MCF 10A (cell line): Measurements from ENCODE around the gene KIAA1755. TPM values are rescaled to one million over a fixed set of nuclear protein-coding genes. Genes with fewer than 3 reads are reported as not detected.

Experiments used
- BruUV-seq: library from RNA; stranded (reverse); fragments of 400-500 nt; replicated peaks from 2 replicates; lab custom pipeline; 2021; lab: Mats Ljungman, UMichigan
- CTCF ChIA-PET: fragments of 300-600 bp; sonication (Branson Sonifier 250); formaldehyde crosslinking; extraction: SDS; loops from one replicate; lab custom pipeline; 2021; ENCODE audit warnings: antibody characterized with exemption, inconsistent platforms; lab: Yijun Ruan, JAX
- POLR2A ChIA-PET: fragments of 300-600, 350-650 bp; sonication (Branson Sonifier 250); formaldehyde crosslinking; extraction: SDS; loops from one replicate; lab custom pipeline; 2020; ENCODE audit warnings: antibody characterized with exemption, inconsistent platforms; lab: Yijun Ruan, JAX
- DNase-seq: peaks from one replicate; pipeline ENCODE4 v3.0.0-alpha.2; 2018; ENCODE audit not compliant: unreplicated experiment
- H3K27ac Mint-ChIP-seq: one replicate; pipeline ENCODE4 v1.8.0; 2022; ENCODE audit warnings: mild to moderate bottlenecking, low read depth, mixed read lengths; ENCODE audit not compliant: unreplicated experiment
- H3K27me3 Mint-ChIP-seq: one replicate; pipeline ENCODE4 v1.8.0; 2022; ENCODE audit warnings: mixed read lengths; ENCODE audit not compliant: insufficient read depth, unreplicated experiment
- H3K36me3 Mint-ChIP-seq: one replicate; pipeline ENCODE4 v1.8.0; 2022; ENCODE audit warnings: mild to moderate bottlenecking, moderate library complexity, mixed read lengths; ENCODE audit not compliant: insufficient read depth, unreplicated experiment
- H3K4me1 Mint-ChIP-seq: one replicate; pipeline ENCODE4 v1.8.0; 2022; ENCODE audit warnings: mixed read lengths; ENCODE audit not compliant: insufficient read depth, unreplicated experiment
- H3K4me3 Mint-ChIP-seq: one replicate; pipeline ENCODE4 v1.8.0; 2022; ENCODE audit warnings: mild to moderate bottlenecking, moderate library complexity, mixed read lengths; ENCODE audit not compliant: unreplicated experiment
- H3K9me3 Mint-ChIP-seq: one replicate; pipeline ENCODE4 v1.8.0; 2022; ENCODE audit warnings: mixed read lengths; ENCODE audit not compliant: unreplicated experiment
- intact Hi-C: fragments of 100-400 bp; cut with micrococcal nuclease; formaldehyde crosslinking; loops from 2 replicates; pipeline ENCODE4 v1.14.1; 2022
- total RNA-seq: library from RNA; stranded (reverse); gene quantifications from 2 replicates; pipeline ENCODE4 v1.2.3, GENCODE V29; 2022
- TF ChIP-seq, protein P1 (sequence below): fragments of 200-600 bp; IDR thresholded peaks from one replicate; pipeline ENCODE4 v1.8.0; 2022; ENCODE audit warnings: antibody characterized with exemption, mild to moderate bottlenecking; ENCODE audit not compliant: unreplicated experiment

The KIAA1755 gene
- total RNA-seq, 1 experiment from 2014 or later, result not detected

DNA sequence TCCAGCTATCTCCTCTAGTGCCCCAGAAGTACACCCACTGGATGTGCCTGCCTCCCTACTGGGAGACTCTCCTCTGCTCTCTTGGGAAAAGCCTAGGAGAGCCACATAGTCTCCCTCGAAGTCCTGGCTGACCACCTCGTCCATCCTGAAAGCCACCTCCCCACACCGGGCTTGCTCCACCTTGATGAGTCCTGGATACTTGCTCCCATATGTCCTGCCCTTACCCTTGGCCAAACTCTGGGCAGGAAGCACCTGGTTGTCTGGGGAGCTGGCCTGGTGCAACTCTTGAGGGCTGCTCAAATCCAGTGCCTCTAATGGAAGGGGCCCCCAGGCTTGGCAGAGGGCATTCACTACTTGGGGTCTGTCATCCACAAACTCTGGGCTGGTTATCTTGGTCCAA is 19.3 kb downstream of the KIAA1755 start:
- Mint-ChIP-seq H3K27ac (no peak overlapping the region), H3K36me3 (no peaks in the 10 kb centered on the region), H3K4me3 (no peak overlapping the region), H3K27me3 (no peaks in the 10 kb centered on the region), H3K4me1 (no peaks in the 10 kb centered on the region), H3K9me3 (peaks cover 31% of the 10 kb centered on the region)
- ChIA-PET POLR2A (no interaction called here), CTCF (interaction anchor here (1.1 kb wide), 1 partner anchor 18 kb away, joined by 8 read pairs; no protein-coding TSS in a partner anchor)
- intact Hi-C loops, result no loop called here
- no TSS peak for BruUV-seq
- no peak for DNase-seq
- TF ChIP-seq, protein P1, sequence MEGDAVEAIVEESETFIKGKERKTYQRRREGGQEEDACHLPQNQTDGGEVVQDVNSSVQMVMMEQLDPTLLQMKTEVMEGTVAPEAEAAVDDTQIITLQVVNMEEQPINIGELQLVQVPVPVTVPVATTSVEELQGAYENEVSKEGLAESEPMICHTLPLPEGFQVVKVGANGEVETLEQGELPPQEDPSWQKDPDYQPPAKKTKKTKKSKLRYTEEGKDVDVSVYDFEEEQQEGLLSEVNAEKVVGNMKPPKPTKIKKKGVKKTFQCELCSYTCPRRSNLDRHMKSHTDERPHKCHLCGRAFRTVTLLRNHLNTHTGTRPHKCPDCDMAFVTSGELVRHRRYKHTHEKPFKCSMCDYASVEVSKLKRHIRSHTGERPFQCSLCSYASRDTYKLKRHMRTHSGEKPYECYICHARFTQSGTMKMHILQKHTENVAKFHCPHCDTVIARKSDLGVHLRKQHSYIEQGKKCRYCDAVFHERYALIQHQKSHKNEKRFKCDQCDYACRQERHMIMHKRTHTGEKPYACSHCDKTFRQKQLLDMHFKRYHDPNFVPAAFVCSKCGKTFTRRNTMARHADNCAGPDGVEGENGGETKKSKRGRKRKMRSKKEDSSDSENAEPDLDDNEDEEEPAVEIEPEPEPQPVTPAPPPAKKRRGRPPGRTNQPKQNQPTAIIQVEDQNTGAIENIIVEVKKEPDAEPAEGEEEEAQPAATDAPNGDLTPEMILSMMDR, result no peak

DNA sequence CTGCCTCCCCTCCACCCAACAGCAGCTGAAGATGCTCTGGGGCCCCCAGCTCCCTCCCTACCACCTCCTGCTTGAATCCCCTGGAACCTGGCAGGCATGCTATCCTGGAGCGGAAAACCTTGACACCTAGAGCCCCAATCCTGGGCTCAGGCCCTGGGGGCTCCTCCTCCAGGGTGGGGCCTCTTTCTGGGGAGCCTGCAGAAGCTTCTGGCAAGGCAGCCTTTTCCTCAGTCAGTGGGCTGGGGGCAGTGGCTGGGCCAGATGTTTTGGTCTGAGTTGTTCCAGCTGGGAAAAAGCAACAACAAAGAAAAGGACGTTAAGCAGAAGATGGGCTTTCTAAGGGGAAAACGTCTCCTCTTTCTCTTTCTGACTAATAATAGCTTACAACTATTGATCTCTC is 21.1 kb downstream of the KIAA1755 start:
- H3K9me3 Mint-ChIP-seq, result peaks cover 23% of the 10 kb centered on the region
- intact Hi-C loops, result no loop called here
- ChIA-PET POLR2A (interaction anchor here (0.6 kb wide), 1 partner anchor 186 kb away, joined by 4 read pairs; no protein-coding TSS in a partner anchor), CTCF (interaction anchor here (0.6 to 1.3 kb wide), 3 partner anchors 9 to 1921 kb away, joined by 4 to 7 read pairs (median 5); no protein-coding TSS in a partner anchor)
- TF ChIP-seq, protein P1, result no peak
- H3K27me3 Mint-ChIP-seq, result no peaks in the 10 kb centered on the region
- no TSS peak for BruUV-seq
- H3K4me1 Mint-ChIP-seq, result no peaks in the 10 kb centered on the region
- H3K27ac Mint-ChIP-seq, result no peak overlapping the region
- DNase-seq, result no peak
- no peaks in the 10 kb centered on the region for H3K36me3 Mint-ChIP-seq
- H3K4me3 Mint-ChIP-seq, result no peak overlapping the region

DNA sequence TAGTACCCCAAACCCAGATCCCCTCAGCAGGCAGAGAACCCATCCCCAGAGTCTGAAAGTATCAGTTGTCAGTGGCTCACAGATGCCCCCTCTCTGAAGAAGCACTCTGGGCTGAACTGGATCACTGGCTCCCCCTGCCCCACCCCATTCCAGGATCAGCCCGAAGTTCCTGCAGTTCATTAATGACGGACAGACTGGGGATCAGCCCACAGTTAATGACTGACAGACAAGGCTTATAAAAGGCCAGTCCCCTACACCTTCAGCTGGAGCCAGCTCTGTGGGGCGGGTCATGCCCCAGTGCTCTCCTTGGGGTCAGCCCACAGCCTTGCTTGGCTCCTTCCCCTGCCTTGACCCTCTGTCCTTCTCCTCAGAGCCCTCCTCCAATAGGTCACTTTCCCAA is 21.7 kb downstream of the KIAA1755 start:
- CTCF ChIA-PET, result interaction anchor here (1.3 kb wide), 1 partner anchor 8 kb away, joined by 4 read pairs; no protein-coding TSS in a partner anchor
- no peaks in the 10 kb centered on the region for H3K36me3 Mint-ChIP-seq
- H3K27ac Mint-ChIP-seq, result no peak overlapping the region
- H3K9me3 Mint-ChIP-seq, result peaks cover 20% of the 10 kb centered on the region
- TF ChIP-seq, protein P1, result no peak
- H3K4me3 Mint-ChIP-seq, result no peak overlapping the region
- no TSS peak for BruUV-seq
- H3K27me3 Mint-ChIP-seq, result no peaks in the 10 kb centered on the region
- H3K4me1 Mint-ChIP-seq, result no peaks in the 10 kb centered on the region
- POLR2A ChIA-PET, result no interaction called here
- intact Hi-C loops, result no loop called here
- no peak for DNase-seq

DNA sequence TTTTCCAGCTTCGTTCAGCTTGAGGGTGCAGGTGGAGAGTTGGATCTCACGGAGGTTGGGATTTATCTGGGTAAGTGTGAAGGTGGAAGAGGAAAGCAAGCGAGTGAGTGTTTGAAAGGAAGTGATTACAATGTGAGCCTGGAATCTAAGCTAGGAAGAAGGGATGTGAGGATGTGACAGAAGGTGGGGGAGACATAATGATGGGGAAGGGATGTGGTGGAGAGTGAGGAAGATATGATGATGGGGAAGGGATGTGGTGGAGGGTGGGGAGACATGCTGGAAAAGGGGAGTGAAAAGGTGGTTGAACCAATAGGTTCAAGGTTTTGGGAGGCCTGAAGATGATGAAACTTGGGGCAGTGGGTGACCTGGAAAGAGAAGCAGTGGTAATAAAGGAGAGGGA is 23.2 kb downstream of the KIAA1755 start:
- H3K36me3 Mint-ChIP-seq, result no peaks in the 10 kb centered on the region
- H3K4me1 Mint-ChIP-seq, result no peaks in the 10 kb centered on the region
- TF ChIP-seq, protein P1, result no peak
- no peaks in the 10 kb centered on the region for H3K27me3 Mint-ChIP-seq
- H3K9me3 Mint-ChIP-seq, result peaks cover 7% of the 10 kb centered on the region
- no peak overlapping the region for H3K4me3 Mint-ChIP-seq
- DNase-seq, result no peak
- ChIA-PET POLR2A (no interaction called here), CTCF (interaction anchor here (0.6 to 8.6 kb wide), 3 partner anchors 15 to 83 kb away, joined by 3 to 81 read pairs (median 3); no protein-coding TSS in a partner anchor)
- H3K27ac Mint-ChIP-seq, result no peak overlapping the region
- BruUV-seq, result no TSS peak
- intact Hi-C loops, result no loop called here
